ENCODE data around the gene UBE3C.
"Not testable (repeated sequence)": the region's sequence is repeated elsewhere in the genome, so short reads cannot be mapped to it uniquely, and the experiment has no call there.

Gene UBE3C

GRCh38 chr7:157273208-157274093 is 134.7 kb downstream of the UBE3C start:
- peak; percentile 82 to 90 (median 85) for DNase-seq

GRCh38 chr7:157274094-157274634 is 135.4 kb downstream of the UBE3C start:
- DNase-seq = peak; percentile 34 to 71 (median 60)

GRCh38 chr7:157274991-157275427 is 136.3 kb downstream of the UBE3C start:
- peak; percentile 67 to 82 (median 78) for DNase-seq

GRCh38 chr7:157276091-157276561 is 137.4 kb downstream of the UBE3C start:
- no peak for DNase-seq

- DNase-seq = peak; percentile 64 to 77 (median 74)
These were observed 138.2 kb downstream of the UBE3C start for GRCh38 chr7:157276731-157277562.

GRCh38 chr7:157277568-157277967 is 138.8 kb downstream of the UBE3C start:
- not testable (repeated sequence) for DNase-seq

GRCh38 chr7:157278167-157278790 is 139.6 kb downstream of the UBE3C start:
- DNase-seq = no peak

GRCh38 chr7:157278791-157279724 is 140.3 kb downstream of the UBE3C start:
- peak; percentile 49 to 80 (median 66) for DNase-seq

- DNase-seq = no peak
These were observed 141.1 kb downstream of the UBE3C start for GRCh38 chr7:157279741-157280215.

GRCh38 chr7:157280216-157280841 is 141.6 kb downstream of the UBE3C start:
- no peak for DNase-seq

GRCh38 chr7:157281221-157281998 is 142.7 kb downstream of the UBE3C start:
- DNase-seq = no peak

- DNase-seq = no peak
These were observed 143.5 kb downstream of the UBE3C start for GRCh38 chr7:157282141-157282801.

- no peak for DNase-seq
These were observed 145.7 kb downstream of the UBE3C start for GRCh38 chr7:157284229-157285014.

- no peak for DNase-seq
These were observed 152.8 kb downstream of the UBE3C start for GRCh38 chr7:157291404-157292080.

- no peak for DNase-seq
These were observed 153.5 kb downstream of the UBE3C start for GRCh38 chr7:157292258-157292657.

GRCh38 chr7:157292770-157293412 is 154.2 kb downstream of the UBE3C start:
- DNase-seq = no peak

- no peak for DNase-seq
These were observed 154.7 kb downstream of the UBE3C start for GRCh38 chr7:157293413-157293788.
